Stimulated activated naive B cell treated with anti-CD40 and anti-IgM and Interleukin-4, amounts not matched to agents 10 μg/mL and 1 μg/mL and 100 μg/mL, for 72 hours (primary cell): ENCODE data around the gene FPGS.
A peak's percentile ranks its signal among the peaks of the same experiment; 100 is the strongest.

Experiments
- ATAC-seq, 2 donors: fragments of 150-1000 bp; cut with Tn5 transposase; replicated peaks; 2 replicates each; pipeline ENCODE4 v1.10.0; 2021; ENCODE audit warnings: moderate library complexity in 1 of 2
- DNase-seq: peaks from one replicate; pipeline ENCODE4 v3.0.0; 2021
- H3K27ac Mint-ChIP-seq: one replicate; pipeline ENCODE4 v1.8.0; 2022; ENCODE audit warnings: mild to moderate bottlenecking, mixed read lengths
- H3K27me3 Mint-ChIP-seq, 2 donors: one replicate each; pipeline ENCODE4 v1.8.0; 2022; ENCODE audit warnings: mixed read lengths in 2 of 2
- H3K36me3 Mint-ChIP-seq, 2 donors: one replicate each; pipeline ENCODE4 v1.8.0; 2022; ENCODE audit warnings: mixed read lengths in 2 of 2, mild to moderate bottlenecking in 1 of 2
- H3K4me1 Mint-ChIP-seq, 2 donors: one replicate each; pipeline ENCODE4 v1.8.0; 2022; ENCODE audit warnings: mixed read lengths in 2 of 2, mild to moderate bottlenecking in 1 of 2
- H3K4me3 Mint-ChIP-seq, 2 donors: one replicate each; pipeline ENCODE4 v1.8.0; 2022; ENCODE audit warnings: mild to moderate bottlenecking in 2 of 2, mixed read lengths in 2 of 2, moderate library complexity in 1 of 2
- H3K9me3 Mint-ChIP-seq, 2 donors: one replicate each; pipeline ENCODE4 v1.8.0; 2022; ENCODE audit warnings: mixed read lengths in 2 of 2, mild to moderate bottlenecking in 1 of 2

Gene FPGS

GRCh38 chr9:127855522-127855921 is 52.8 kb downstream of the FPGS start:
- no peak overlapping the region for H3K27ac Mint-ChIP-seq
- peaks cover 0 to 1% of the 10 kb centered on the region in 2 donors for H3K9me3 Mint-ChIP-seq
- no peak for DNase-seq
- H3K36me3 Mint-ChIP-seq: peaks cover 2 to 8% of the 10 kb centered on the region in 2 donors
- no peak overlapping the region for H3K4me3 Mint-ChIP-seq
- no peaks in the 10 kb centered on the region for H3K27me3 Mint-ChIP-seq
- H3K4me1 Mint-ChIP-seq: peaks cover 34 to 64% of the 10 kb centered on the region in 2 donors
- no peak for ATAC-seq

- ATAC-seq (no peak), DNase-seq (no peak)
- Mint-ChIP-seq H3K4me1 (peaks cover 39 to 71% of the 10 kb centered on the region in 2 donors), H3K9me3 (no peaks in the 10 kb centered on the region), H3K36me3 (peaks cover 0 to 5% of the 10 kb centered on the region in 2 donors), H3K27ac (peak overlapping the region; percentile 14), H3K27me3 (no peaks in the 10 kb centered on the region), H3K4me3 (no peak overlapping the region)
These were observed 53.5 kb downstream of the FPGS start for GRCh38 chr9:127856094-127856728.

DNA sequence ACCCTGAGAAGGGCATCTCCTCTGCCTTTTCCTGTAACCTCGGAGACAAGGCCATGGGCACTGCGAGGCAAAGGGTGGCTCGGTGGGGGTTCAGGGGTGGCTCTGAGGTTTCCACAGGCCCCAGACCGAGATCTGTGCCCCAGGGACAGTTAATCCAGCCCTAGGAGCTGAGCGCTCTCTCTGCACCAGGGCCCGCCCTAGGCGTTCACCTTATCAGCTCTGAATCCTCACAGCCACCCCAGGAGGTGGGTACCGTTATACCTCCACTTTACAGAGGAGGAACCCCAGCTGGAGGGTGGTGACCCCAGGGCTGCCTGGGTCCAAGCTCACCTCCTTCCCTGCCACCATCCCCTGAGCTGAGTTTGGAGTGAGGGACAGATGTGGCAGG is 54.0 kb downstream of the FPGS start:
- Mint-ChIP-seq H3K27me3 (no peaks in the 10 kb centered on the region), H3K36me3 (no peaks in the 10 kb centered on the region), H3K27ac (no peak overlapping the region), H3K4me3 (no peak overlapping the region), H3K4me1 (peaks cover 41 to 72% of the 10 kb centered on the region in 2 donors), H3K9me3 (no peaks in the 10 kb centered on the region)
- no peak for ATAC-seq
- no peak for DNase-seq

GRCh38 chr9:127857278-127857677 is 54.6 kb downstream of the FPGS start:
- H3K4me3 Mint-ChIP-seq: no peak overlapping the region
- H3K27ac Mint-ChIP-seq: no peak overlapping the region
- H3K9me3 Mint-ChIP-seq: no peaks in the 10 kb centered on the region
- DNase-seq (no peak), ATAC-seq (no peak)
- peaks cover 40 to 72% of the 10 kb centered on the region in 2 donors for H3K4me1 Mint-ChIP-seq
- H3K27me3 Mint-ChIP-seq: no peaks in the 10 kb centered on the region
- no peaks in the 10 kb centered on the region for H3K36me3 Mint-ChIP-seq

GRCh38 chr9:127858041-127858512 is 55.4 kb downstream of the FPGS start:
- Mint-ChIP-seq H3K27ac (no peak overlapping the region), H3K4me3 (no peak overlapping the region), H3K27me3 (no peaks in the 10 kb centered on the region), H3K36me3 (no peaks in the 10 kb centered on the region), H3K9me3 (no peaks in the 10 kb centered on the region), H3K4me1 (peaks cover 43 to 72% of the 10 kb centered on the region in 2 donors)
- no peak for DNase-seq
- ATAC-seq: no peak

GRCh38 chr9:127860260-127860659 is 57.6 kb downstream of the FPGS start:
- no peak for DNase-seq
- Mint-ChIP-seq H3K36me3 (no peaks in the 10 kb centered on the region), H3K27me3 (no peaks in the 10 kb centered on the region), H3K4me1 (peaks cover 42 to 70% of the 10 kb centered on the region in 2 donors), H3K27ac (no peak overlapping the region), H3K9me3 (no peaks in the 10 kb centered on the region), H3K4me3 (no peak overlapping the region)
- ATAC-seq: no peak

DNA sequence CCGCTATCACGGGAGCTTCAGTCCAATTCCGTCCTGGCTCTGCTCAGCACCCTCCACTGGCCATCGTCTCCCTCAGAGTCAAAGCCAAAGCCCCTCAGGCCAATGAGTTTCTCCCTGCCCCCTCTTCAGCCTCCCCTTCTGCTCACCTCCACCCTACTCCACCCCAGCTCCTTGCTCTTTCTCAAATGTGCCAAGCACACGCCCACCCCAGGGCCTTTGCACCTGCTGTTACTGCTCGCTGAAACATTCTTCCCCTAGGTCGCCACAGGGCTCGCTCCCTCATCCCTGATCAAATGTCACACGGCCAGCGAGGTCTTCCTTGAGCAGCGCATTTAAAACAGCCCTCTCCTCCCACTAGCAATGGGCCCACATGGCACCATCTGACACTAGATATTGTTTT is 58.1 kb downstream of the FPGS start:
- DNase-seq (no peak), ATAC-seq (no peak)
- H3K27me3 Mint-ChIP-seq: no peaks in the 10 kb centered on the region
- no peaks in the 10 kb centered on the region for H3K36me3 Mint-ChIP-seq
- H3K4me3 Mint-ChIP-seq: no peak overlapping the region
- H3K9me3 Mint-ChIP-seq: no peaks in the 10 kb centered on the region
- peaks cover 44 to 71% of the 10 kb centered on the region in 2 donors for H3K4me1 Mint-ChIP-seq
- peak overlapping the region; percentile 44 for H3K27ac Mint-ChIP-seq

DNA sequence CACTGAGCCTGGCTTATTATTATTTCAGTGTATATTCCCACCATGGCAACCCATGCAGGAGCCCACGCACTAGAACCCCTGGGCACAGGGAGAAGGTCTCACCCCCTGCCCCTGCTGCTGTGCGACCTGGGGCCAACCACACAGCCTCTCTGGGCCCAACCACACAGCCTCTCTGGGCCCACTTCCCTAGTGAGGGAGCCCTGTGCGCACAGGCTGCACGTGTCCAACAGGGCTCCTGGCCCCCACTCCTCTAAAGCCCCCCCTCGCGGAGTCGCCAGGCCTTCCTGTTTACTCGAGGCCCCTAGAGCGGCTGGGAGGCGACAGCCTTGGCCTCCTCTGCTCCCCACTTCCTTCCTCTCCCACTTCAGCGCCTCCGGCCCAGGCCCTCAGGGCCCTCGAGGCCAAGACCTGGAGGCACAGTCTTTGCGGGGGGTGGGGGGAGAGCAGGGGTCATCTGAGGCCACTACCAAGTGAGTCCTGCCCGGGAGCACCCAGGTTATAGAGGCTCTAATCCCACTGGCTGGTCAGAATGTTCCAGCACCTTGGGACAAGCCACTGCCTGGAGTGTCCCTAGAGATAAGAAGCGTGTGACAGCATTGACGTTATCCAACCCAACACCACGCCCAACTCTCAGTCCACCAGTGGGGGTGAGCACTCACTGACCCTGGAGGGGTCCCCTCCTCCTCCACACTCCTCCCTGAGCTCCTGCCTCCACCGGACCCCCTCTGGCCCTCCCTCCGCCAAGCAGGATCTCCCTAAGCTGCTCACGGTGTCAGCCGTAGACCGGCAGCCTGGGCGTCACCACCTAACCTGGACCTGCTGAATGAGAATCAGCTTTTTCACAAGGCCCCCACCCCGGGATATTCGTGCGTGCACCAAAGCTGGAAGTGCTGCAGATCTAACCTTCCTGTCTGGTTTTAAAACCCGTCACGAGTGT is 59.7 kb downstream of the FPGS start:
- H3K4me3 Mint-ChIP-seq: peak overlapping the region; percentile 46 to 50
- DNase-seq (peak; percentile 42), ATAC-seq (peak; percentile 50 to 58)
- H3K36me3 Mint-ChIP-seq: no peaks in the 10 kb centered on the region
- H3K27me3 Mint-ChIP-seq: no peaks in the 10 kb centered on the region
- no peaks in the 10 kb centered on the region for H3K9me3 Mint-ChIP-seq
- peaks cover 42 to 62% of the 10 kb centered on the region in 2 donors for H3K4me1 Mint-ChIP-seq
- H3K27ac Mint-ChIP-seq: peak overlapping the region; percentile 96

DNA sequence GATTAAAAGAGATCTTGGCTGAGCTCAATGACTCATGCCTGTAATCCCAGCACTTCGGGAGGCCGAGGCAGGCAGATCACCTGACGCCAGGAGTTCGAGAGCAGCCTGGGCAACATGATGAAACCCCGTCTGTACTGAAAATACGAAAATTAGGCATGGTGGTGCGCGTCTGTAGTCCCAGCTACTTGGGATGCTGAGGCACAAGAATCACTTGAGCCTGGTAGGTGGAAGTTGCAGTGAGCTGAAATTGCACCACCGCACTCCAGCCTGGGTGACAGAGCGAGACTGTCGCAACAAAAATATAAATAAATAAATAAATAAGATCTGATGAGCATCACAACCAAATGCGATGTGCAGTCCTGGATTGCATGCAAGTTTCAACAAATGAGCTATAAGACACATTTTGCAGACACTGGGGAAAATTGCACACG is 60.5 kb downstream of the FPGS start:
- no peaks in the 10 kb centered on the region for H3K27me3 Mint-ChIP-seq

More for the DNA sequence above, 60.5 kb downstream of the FPGS start:
- Mint-ChIP-seq H3K27ac (peak overlapping the region; percentile 96), H3K36me3 (no peaks in the 10 kb centered on the region), H3K9me3 (no peaks in the 10 kb centered on the region), H3K4me3 (no peak overlapping the region), H3K4me1 (peaks cover 38 to 53% of the 10 kb centered on the region in 2 donors)
- ATAC-seq (no peak), DNase-seq (no peak)
